Measurements from ENCODE around the gene NELFB. TPM values are rescaled to one million over a fixed set of nuclear protein-coding genes. Genes with fewer than 3 reads are reported as not detected.

The NELFB gene
- total RNA-seq, 1 donor from 2014 or later = 44.8 TPM

DNA sequence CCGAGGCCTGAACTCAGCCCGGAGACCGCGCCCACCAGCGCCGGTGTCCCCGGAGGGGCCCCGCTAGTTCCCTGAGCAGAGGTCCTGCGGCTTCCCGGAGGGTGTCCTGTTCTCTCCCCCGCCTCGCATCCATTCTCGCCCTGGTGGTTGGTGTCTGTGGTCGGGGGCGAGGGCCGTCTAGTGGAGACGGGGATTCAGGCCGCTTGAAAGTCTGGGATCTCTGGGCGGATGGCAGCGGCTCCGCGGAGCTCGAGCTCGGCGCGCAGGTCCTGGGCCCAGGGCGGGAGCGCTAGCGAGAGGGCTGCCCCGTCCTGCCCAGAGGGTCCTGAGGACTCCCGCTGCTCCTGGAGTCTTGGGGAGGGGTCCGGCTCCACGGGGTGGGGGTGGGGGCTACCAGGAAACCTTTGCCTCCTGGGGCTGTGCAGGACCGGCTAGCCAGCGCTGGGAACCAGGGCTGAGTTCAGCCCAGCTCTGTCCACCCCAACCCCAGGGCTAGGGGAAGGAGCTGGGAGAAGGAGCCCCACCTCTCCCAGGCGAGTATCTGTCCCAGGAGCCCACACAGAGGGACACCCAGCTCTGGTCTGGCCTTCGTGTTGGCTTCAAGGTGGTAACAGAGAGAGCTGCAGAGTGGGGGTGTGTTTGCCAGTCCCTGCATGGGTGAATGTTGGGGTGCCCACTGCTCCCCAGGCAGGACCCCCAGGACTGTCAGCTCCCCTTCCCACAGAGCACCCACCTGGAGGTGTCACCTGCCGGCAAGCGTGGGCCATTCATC lies 26.4 kb downstream of the NELFB start:
- DNase-seq = no peak

DNA sequence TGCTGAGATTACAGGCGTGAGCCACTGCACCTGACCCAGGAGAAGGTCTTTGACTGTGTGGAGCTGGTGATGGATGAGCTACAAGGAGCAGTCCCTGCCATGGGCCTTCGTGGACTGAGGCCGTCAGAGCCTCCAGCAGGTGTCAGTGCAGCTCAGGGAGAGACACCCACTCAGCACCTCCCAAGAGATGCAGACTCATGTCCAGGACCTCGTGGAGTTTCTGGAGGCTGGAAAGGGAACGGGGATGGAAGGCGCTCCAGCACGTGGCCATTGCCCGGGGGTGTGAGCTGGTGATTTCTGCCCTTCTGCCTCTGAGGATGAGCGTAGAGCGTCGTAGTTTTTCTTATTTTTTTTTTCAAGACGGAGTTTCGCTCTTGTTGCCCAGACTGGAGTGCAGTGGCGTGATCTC lies 31.9 kb downstream of the NELFB start:
- DNase-seq = no peak

DNA sequence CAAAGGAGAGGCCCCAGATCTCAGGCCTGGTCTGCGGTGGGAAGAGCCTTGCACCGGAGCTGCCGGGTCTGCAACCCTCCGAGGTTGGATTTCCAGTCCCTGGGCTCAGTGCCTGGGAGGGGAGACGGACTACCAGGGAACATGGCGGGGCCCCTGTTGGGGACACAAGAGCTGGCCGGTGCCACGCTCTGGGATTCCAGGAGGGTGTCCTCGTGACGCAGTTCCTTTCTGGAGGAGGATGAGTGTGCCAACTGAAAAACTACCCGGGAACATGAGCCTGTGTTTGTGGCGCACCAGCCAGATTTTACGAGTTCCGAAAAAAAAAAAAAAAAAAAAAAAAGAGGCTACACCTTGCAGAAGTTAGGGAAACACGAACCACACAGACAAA lies 38.0 kb downstream of the NELFB start:
- no peak for DNase-seq

DNA sequence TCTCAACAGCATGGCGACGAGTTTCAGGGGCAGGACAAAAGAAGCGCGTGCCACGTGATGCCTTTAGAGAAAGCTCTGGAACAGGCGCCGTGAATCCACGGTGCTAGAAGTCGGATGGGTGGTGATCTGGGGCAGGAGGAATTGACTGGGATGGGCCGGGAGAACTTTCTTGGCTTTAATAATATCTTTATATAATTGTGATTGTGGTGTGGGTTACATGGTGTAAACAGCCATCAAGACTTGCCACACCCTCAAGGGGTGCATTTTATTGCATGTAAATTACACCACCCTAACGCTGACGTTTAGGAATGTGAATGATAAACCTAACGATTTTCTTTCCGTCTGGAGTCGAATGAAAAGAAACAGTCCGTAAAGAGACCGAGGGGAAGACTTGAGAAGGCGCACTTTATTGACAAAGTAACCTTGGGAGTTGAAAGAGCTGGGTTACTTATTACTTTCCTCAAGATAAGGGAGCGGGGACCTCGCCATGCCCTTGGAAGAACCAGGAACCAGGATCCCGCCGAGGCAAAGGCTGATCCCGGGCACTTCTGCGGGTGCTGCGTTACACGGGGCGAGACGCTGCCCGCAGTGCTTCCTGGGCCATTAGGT lies 38.5 kb downstream of the NELFB start:
- DNase-seq = no peak

DNA sequence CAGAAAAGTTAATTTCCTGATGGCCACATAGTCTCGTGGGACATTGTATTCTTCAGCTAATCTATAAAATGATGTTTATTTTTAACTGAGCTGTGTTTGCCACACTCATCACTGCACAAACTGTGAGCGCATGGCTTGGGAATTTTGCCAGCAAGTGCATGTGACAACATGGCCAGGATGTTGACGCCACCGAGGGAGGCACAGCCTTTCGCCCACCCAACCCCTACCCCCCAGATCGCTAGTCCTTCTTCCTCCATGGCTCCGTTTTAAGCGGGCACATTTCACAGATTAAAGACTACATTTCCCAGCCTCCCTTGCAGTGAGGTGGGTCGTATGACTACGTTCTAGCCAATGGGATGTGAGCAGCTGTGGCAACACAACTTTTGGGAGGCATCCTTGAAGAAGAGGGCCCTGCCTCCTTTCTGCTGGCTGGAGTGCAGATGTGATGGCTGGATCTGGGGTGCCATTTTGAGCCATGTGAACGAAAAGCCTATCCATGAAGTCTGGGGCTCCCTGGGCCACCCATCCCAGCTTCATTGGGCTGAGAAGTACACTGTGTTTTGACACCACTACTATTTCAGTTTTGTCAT lies 39.1 kb downstream of the NELFB start:
- no peak for DNase-seq

DNA sequence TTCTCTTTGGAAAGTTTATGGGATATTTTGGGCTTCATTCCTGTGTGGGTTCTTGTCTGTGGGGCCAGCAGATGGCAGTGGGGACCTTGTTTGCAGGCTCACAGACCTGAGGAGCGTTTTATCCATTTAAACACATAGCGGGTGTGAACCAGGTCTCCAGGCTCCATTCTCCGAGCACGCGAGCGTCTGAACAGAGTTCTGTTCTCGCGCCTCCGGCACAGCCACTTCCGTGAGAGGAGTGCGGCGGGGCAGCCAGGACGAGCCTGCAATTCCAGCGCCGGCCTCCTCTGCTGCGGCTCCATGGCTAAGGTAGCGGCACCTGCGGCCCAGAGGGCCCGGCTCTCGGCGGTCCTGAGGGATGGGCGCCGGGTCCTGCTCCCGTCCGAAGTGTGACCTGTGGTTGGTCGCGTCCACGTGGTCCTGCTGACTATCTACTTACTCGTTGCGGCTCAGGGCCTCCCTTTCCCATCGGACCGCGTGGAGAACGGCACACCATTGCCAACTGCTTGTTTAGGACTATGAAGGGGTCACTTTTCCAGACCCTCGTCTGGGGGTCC lies 39.6 kb downstream of the NELFB start:
- DNase-seq = no peak

DNA sequence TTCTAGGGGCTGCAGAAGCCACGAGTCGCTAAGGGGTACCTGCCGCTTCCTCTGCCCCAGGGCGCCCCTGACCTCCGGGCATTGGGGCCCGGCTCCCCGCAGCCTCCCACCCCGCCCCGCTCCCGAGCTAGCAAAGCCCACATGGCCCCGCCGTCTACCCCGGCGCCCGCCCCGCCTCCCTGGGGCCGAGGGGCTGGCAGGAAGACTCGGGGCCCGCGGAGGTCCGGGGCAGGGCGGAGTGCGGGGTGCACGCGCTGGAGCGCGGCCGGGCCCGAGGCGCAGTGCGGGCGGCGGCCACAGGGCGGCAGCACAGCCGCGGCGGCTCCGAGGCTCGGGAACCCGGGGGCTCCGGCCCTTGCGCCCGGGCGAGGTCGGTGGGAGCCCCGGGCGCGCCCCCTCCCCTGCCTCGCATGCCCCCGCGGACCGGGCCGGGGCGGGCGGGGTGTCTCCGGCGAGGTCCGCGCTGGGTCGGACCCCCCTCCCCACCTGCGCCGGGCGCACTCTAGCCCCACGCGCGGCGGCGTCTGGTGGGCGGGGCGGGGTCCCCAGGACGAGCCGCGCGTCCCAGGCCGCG lies 40.2 kb downstream of the NELFB start:
- DNase-seq = no peak

DNA sequence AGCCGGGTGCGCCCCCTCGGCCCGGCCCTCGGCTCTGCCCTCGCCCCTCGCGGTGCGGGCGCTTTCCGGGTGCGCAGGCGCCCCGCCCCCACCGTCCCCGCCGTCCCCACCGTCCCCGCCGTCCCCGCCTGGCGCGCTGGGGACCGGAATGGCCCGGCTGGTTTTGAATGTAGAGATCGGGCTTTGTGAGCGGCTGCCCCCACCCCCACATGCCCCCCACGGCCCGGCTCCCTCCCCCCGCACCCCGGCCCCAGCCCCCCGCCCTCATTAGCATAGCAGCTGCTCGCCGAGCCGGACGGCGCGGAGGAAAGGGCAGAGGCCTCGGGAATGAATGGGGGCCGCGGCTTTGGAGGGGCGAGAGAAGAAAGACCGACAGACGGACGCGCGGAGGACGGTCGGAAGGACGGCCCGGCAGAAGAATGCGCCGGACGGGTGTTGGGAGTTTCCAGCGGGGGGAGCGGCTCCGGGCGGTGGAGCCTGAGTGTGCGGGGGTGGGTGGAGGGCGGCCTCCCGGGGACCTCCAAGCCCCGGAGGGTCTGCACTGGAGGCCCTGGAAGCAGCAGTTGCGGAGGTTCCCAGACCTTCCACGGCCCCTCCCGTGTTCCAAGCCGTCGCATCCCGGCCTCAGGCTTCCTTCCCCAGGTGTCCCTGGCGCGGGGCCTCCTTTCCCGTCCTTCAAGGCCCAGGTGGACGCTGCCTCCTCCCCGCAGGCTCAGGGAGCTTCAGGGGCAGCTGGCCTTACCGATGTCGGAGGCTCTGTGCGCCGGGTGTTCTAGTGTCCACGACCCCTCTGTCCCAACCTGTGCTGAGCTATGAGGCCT lies 40.9 kb downstream of the NELFB start:
- no peak for DNase-seq

DNA sequence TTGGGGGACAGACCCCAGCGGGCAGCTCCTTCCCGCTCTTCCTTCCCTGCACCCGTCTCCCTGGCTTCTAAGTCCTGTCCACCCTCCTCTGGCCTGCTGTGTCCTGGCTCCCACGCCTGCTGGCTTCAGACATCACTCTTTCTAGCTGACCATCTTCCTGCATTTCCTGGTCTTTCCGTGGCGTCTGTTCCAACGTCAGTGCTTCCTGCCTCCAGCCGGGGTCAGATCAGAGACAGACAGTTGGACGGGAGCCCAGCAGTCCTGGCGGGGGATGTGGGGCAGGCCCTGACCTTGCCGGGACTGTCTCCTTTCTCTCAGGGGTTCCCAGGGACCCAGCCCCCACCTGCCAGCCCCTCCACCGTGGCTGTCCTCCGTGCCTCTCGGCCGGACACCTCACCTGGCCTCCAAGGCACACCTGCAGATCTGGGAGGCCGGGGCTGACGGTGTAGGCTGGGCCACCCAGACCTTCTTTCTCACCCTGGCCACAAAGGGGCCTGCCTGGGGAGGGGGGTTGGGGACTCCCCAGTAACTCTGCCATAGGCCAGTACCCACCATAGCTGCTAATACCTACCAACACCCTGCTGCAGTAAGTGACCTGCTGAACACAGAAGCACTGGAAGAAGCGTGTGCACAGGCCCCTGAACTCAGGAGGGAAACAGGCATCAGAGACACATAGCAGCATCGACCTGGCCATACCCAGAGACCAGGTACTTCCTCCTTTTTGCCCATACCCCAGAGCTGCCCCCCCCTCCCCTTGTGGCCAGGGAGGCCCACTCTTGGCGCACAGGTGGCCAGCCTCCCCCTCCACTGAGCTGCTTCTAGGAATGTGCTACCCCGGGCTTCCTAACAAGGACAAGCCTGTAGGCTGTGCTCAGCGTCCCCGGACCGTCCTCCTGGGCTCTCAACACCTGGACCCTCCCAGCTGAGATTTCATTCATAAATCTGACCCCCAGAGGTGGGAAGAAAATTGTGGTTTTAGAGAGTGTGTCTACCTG lies 41.8 kb downstream of the NELFB start:
- DNase-seq = no peak

DNA sequence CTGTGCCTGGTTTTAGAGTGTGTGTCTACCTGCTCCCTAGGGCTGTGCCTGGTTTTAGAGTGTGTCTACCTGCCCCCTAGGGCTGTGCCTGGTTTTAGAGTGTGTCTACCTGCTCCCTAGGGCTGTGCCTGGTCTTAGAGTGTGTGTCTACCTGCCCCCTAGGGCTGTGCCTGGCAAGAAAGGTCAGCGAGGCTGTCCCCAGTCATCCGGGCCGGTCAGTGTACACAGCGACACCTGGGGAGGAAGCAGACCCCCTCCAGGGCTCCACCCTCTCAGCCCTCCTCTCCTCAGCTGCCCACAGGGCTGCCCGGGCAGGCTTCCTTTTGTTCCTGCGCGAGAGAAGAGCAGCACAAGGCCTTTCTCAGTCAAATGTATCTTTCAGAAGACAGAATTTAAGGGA lies 42.8 kb downstream of the NELFB start:
- no peak for DNase-seq

DNA sequence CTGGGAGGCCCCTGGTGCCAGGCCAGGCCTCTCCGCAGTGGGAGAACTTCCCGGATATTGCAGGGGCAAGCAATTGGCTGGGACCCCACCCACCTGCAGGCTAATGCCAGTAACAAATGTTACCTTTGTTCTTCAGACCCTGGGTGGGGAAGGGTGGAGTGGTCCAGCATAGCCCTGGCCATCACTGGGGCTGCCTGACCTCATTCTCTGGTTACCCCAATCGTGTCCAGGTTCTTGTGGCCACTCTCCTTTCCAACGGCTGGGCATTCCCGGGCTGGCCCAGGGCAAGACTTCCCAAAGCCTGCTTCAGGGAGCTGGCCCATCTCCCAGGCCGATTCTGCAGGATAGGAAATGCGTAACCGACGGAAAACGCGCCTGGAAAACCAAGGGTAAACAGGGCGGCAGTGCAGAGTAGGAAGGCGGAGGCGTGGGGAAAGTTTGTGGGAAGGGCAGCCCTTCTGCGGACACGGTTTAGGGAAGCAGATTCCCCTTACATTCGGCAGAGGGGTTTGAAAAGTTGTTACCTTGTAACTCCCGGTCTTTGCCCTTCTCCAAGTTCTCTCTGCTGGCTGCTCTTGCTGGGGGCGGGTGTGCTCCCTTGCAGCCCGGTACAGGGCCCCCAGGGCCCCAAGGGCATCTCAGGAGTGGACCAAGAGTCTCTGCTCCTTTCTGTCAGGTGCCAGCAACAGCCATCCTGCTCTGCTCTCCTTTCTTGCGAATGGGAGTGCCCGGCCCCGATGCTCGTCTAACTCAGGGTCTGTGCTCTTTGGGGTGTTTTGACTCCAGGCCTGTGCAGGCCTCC lies 43.5 kb downstream of the NELFB start:
- no peak for DNase-seq

DNA sequence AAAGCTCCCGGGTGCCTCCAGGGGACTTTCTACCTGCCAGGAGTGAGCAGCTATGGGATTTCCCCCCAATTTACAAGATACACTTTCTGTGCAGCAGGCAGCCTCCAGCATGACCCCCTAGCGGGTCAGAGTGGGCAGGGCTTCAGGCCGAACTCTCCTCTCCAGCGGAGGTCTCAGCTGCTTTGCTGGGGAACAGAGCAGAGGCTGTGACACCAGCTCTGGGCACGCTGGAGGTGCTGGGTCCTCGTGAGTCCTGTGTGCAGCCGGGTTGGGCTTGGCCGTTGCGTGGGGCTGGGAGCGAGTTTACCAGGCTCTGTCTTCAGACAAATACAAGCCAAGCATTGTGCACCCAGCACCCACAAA lies 44.1 kb downstream of the NELFB start:
- no peak for DNase-seq

DNA sequence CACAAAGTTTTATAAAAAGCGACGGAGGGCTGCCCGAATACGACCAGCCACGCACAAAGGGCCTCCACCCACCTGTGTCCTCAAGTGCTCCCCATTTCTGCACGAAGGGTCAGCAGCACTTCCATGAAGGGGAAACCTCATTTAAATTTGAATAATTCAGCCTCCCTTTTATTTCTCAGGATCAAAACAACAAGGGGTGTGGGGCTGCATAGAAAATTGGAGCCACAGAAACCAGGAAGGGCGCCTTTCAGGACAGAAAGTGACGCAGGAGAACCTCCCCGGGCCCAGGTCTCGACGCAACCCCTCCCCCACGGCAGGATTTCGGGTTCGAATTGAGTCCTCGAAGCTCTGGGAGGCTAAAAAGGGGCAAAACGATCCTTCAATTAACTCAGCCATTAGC lies 44.8 kb downstream of the NELFB start:
- no peak for DNase-seq

DNA sequence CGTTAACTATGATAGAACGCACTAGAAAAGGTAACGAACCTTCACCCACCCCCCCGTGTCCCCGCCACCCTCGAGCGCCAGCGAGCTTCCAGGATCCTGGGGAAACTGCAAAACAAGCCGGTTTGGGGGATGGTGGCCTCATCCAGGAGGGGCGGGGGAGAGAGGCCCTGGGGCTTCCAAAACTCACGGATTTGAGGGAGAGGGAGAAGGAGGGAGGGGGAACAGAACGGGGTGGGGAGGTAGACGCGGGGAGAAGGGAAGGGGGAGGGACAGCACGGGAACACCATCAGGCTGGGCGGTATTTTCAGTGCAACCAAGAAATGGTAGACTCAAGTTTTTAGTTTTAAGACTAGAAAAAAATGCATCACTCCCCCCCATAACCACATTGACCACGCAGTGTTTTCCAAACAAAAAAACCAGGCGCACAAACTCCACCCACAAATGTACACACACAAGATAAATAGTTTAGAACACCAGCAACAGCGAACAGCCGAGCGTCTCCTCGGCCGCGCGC lies 45.5 kb downstream of the NELFB start:
- no peak for DNase-seq

DNA sequence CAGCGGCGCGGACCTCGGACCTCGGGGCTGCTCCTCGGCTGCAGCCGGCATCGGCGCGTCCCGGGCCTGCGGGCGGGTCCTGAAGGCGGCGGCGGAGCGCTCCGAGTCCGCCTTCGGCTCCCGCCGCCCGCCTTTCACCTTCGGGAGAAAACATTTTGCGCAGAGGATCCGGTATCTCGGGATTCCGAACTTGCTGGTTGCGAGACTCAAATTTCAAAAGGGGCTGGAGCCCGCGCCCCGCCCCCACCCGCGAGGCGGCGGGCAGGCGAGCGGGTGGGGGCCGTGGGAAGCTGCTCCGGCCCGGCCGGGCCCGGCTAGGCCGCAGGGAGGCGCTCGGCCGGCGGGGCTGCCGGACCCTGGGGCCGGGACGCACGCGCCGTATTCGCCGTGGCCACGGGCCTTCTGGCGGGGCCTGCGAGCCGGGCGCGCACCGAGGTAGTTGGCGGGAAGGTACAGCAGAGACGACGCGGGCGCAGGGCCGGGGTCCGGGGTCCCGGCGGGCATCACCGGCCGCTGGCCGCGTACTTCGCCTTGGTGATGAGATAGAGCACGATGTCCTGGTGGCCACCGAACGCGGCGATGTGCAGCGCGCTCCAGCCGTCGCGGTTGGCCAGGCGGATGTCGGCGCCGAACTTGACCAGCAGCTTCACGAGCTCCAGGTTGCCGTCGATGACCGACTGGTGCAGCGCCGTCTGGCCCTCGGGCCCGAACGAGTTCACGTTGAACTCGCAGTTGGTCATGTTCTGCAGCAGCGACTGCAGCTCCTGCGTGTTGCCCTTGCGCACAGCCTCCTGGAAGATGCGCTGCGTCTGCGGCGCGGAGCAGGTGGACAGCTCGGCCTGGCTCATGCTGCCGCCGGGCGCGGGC lies 46.2 kb downstream of the NELFB start:
- no peak for DNase-seq

DNA sequence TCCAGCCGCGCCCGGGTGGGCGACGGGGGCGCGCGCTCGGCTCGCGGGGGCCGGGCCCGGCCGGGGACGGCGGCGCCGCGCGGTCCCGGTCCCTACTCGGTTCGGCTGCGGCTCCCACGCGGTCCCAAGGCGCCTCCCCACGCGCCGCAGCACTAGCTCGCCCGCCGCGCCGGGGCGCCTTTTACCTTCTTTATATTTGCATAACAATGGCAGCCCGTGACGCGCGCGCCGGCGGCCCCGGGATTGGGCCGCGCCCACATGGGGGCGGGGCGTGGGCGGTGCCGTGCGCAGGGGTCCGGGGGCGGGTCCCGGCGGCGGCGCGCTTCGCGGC lies 47.0 kb downstream of the NELFB start, which contains the start of gene NRARP:
Gene NRARP (minus strand): TSS at position 154 of the 331 bp plus-strand sequence. CDS start 343 bp downstream, outside the sequence.
- DNase-seq = peak; percentile 78

DNA sequence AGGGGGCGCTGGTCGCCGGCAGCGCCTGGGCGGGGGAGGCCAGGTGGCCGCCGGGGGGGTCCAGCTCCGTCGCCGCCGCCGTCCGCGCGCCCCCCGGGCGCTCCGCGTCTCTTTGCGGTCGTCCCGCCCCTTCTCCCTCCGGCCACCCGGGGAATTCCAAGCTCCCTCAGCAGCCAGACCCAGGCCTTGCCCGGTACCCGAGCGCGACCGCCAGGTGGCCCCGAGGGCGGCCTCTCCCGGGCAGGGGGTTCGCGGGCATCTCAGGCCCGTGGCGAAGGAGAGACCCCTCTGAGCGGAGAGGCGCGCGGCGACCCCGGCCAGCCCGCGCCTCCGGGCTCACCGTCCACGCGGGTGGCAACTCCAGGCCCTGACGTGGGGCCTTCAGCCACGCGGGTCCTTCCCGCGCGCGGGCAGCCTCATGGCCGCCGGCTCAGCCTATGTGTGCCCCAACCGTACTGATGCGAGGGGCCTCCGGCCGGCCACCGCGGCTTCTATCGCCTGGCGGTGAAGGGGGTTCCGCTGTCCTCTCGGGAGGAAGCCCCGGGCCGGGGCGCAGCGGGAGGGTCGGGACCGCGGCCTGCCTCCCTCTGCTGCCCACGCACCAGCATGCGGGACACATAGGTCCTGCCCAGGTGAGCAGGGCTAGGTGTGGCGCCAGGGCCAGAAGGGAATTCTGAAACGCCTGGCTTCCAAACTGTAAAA lies 47.5 kb downstream of the NELFB start:
- DNase-seq = no peak

Data from occipital lobe (tissue), 2 donors.